Neuronal stem cell (in vitro differentiated cells): ENCODE results near the gene TMC4.

ENCODE experiments used
- DNase-seq: peaks from one replicate; pipeline ENCODE4 v3.0.0-alpha.2; 2013; ENCODE audit warnings: low spot score
- H2AFZ ChIP-seq: one replicate; pipeline ENCODE4 v1.6.1; 2013; ENCODE audit warnings: mild to moderate bottlenecking, low read length, inconsistent platforms
- H2AK5ac ChIP-seq: 2 replicates; pipeline ENCODE4 v1.6.1; 2013; ENCODE audit warnings: low read depth, mild to moderate bottlenecking, inconsistent platforms, low read length, moderate library complexity, mixed read lengths
- H2BK120ac ChIP-seq: 2 replicates; pipeline ENCODE4 v1.6.1; 2013; ENCODE audit warnings: low read depth, mild to moderate bottlenecking, inconsistent platforms, low read length, moderate library complexity, mixed read lengths
- H2BK12ac ChIP-seq: one replicate; pipeline ENCODE4 v1.6.1; 2013; ENCODE audit warnings: low read length, inconsistent platforms
- H2BK15ac ChIP-seq: 2 replicates; pipeline ENCODE4 v1.6.1; 2013; ENCODE audit warnings: mild to moderate bottlenecking, low read length, inconsistent platforms, mixed read lengths
- H2BK5ac ChIP-seq: one replicate; pipeline ENCODE4 v1.6.1; 2013; ENCODE audit warnings: inconsistent platforms, mild to moderate bottlenecking, low read length, moderate library complexity
- H3K14ac ChIP-seq: one replicate; pipeline ENCODE4 v1.6.1; 2013; ENCODE audit warnings: low read length, inconsistent platforms
- H3K18ac ChIP-seq: 2 replicates; pipeline ENCODE4 v1.6.1; 2013; ENCODE audit warnings: low read length, inconsistent platforms
- H3K23ac ChIP-seq: 2 replicates; pipeline ENCODE4 v1.6.1; 2013; ENCODE audit warnings: low read depth, mild to moderate bottlenecking, mixed read lengths, low read length, inconsistent platforms; ENCODE audit not compliant: poor library complexity
- H3K27ac ChIP-seq: replicated peaks from 3 replicates; pipeline ENCODE4 v1.5.1; 2013; ENCODE audit warnings: low read length, inconsistent platforms
- H3K27me3 ChIP-seq, 3 experiments: 2 replicates each; pipeline ENCODE4 v1.6.1; 2013; ENCODE audit warnings: low read length in 3 of 3, mild to moderate bottlenecking in 2 of 3, inconsistent platforms in 1 of 3, low read depth in 1 of 3, mixed read lengths in 1 of 3, moderate library complexity in 1 of 3; ENCODE audit not compliant: control insufficient read depth in 3 of 3, insufficient read depth in 3 of 3
- H3K36me3 ChIP-seq, 2 donors: replicated peaks in 1 of 2; 2 replicates each; pipeline ENCODE4 v1.6.1; 2013; ENCODE audit warnings: low read length in 2 of 2; ENCODE audit not compliant: control insufficient read depth in 2 of 2, insufficient read depth in 2 of 2
- H3K4ac ChIP-seq: 2 replicates; pipeline ENCODE4 v1.6.1; 2013; ENCODE audit warnings: inconsistent platforms, mild to moderate bottlenecking, low read length, moderate library complexity
- H3K4me1 ChIP-seq, 2 donors: 1 replicate in 1 of 2; 2 replicates in 1 of 2; pipeline ENCODE4 v1.6.1; 2013; ENCODE audit warnings: low read length in 2 of 2, low read depth in 1 of 2; ENCODE audit not compliant: control insufficient read depth in 2 of 2, insufficient read depth in 1 of 2
- H3K4me2 ChIP-seq: one replicate; pipeline ENCODE4 v1.6.1; 2013; ENCODE audit warnings: mild to moderate bottlenecking, low read length, inconsistent platforms; ENCODE audit not compliant: insufficient read depth, poor library complexity, severe bottlenecking
- H3K4me3 ChIP-seq, 2 donors: 2 replicates each; pipeline ENCODE4 v1.5.1; 2013; ENCODE audit warnings: low read length in 2 of 2, mild to moderate bottlenecking in 2 of 2, inconsistent platforms in 1 of 2, moderate library complexity in 1 of 2
- H3K79me1 ChIP-seq: one replicate; pipeline ENCODE4 v1.6.1; 2013; ENCODE audit warnings: low read depth, mild to moderate bottlenecking, inconsistent platforms, low read length, moderate library complexity
- H3K9ac ChIP-seq: one replicate; pipeline ENCODE4 v1.6.1; 2013; ENCODE audit warnings: mild to moderate bottlenecking, low read depth, low read length, inconsistent platforms; ENCODE audit not compliant: poor library complexity
- H3K9me3 ChIP-seq, 2 donors: replicated peaks in 1 of 2; 2 replicates each; pipeline versions ENCODE3 to v1.6.1; 2013; ENCODE audit warnings: low read length in 2 of 2, mild to moderate bottlenecking in 2 of 2, inconsistent platforms in 1 of 2, low read depth in 1 of 2, mixed read lengths in 1 of 2, moderate library complexity in 1 of 2; ENCODE audit not compliant: control insufficient read depth in 2 of 2, insufficient read depth in 1 of 2
- H4K8ac ChIP-seq: one replicate; pipeline ENCODE4 v1.6.1; 2013; ENCODE audit warnings: low read depth, mild to moderate bottlenecking, inconsistent platforms, low read length, moderate library complexity
- H4K91ac ChIP-seq: one replicate; pipeline ENCODE4 v1.6.1; 2013; ENCODE audit warnings: low read length, low read depth, mild to moderate bottlenecking, inconsistent platforms; ENCODE audit not compliant: poor library complexity
- WGBS, 2 donors: extraction: QIAGEN DNeasy Blood & Tissue Kit; methylation state at CpG; one replicate each; pipeline ENCODE4 v1.1.7; 2013; ENCODE audit warnings: missing lambda C conversion rate in 2 of 2, mixed read lengths in 1 of 2; ENCODE audit not compliant: insufficient read length in 2 of 2, insufficient replicate concordance in 1 of 2; ENCODE audit errors: extremely low coverage in 2 of 2; 5-methylcytosine and 5-hydroxymethylcytosine counted together

TMC4 gene

DNA sequence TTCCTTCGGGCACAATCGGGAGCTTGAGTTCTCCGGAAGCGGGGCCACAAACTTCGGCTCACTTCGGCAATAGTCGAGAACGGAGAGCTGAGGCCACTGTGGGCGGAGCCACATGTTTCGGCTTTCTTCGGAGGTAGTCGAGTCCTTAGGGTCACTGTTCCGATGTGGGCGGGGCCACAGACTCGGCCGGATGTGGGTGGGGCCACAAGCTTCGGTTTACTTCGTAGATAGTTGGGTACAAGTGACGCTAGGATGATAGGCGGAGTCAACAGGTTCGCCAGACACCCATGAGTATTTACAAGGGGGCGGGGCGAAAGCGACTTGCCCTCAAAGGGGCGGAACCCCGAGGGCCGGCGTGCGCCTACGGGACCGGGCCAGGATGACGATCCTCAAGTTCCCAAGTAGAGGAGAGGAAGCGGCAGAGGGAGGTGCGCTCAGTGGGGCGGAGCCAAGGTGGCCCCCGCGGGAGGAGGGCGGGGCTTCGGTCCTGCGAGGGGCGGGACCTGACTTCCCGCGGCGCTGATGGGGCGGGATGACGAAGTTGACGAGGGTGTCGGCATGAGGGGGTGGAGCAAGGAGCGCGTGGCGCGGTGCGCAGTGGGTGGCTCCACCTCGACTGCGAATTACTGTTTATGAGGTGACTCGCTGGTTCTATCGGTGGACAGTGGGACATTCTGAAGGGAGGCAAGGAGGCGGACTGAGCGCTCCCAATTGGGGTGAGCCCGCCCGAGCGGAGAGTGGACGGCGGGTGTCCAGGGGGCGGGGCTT lies 17.0 kb upstream of the TMC4 start:
- Histone ChIP-seq H3K27ac (peak overlapping the region; percentile 97), H3K36me3 (peaks cover 20 to 47% of the 10 kb centered on the region in 2 donors), H2BK5ac (peak overlapping the region; percentile 93), H3K18ac (peak overlapping the region; percentile 100), H3K4me2 (peak overlapping the region; percentile 91), H3K23ac (peak overlapping the region; percentile 85), H3K4ac (peak overlapping the region; percentile 84), H2BK120ac (peak overlapping the region; percentile 94), H2AK5ac (peak overlapping the region; percentile 63), H3K9ac (peak overlapping the region; percentile 99), H3K9me3 (no peaks in the 10 kb centered on the region), H3K14ac (no peak overlapping the region), H3K27me3 (no peaks in the 10 kb centered on the region), H2BK15ac (peak overlapping the region; percentile 97), H4K91ac (peak overlapping the region; percentile 85), H2AFZ (peak overlapping the region; percentile 94), H4K8ac (no peak overlapping the region), H3K4me1 (peaks cover 8% of the 10 kb centered on the region in 2 donors), H3K79me1 (peaks cover 15% of the 10 kb centered on the region), H3K4me3 (peak overlapping the region; percentile 77 to 79), H2BK12ac (no peak overlapping the region)
- DNase-seq = peak; percentile 100
- WGBS, 2 donors = no CpG with 5 or more reads among the region's 65 CpGs

DNA sequence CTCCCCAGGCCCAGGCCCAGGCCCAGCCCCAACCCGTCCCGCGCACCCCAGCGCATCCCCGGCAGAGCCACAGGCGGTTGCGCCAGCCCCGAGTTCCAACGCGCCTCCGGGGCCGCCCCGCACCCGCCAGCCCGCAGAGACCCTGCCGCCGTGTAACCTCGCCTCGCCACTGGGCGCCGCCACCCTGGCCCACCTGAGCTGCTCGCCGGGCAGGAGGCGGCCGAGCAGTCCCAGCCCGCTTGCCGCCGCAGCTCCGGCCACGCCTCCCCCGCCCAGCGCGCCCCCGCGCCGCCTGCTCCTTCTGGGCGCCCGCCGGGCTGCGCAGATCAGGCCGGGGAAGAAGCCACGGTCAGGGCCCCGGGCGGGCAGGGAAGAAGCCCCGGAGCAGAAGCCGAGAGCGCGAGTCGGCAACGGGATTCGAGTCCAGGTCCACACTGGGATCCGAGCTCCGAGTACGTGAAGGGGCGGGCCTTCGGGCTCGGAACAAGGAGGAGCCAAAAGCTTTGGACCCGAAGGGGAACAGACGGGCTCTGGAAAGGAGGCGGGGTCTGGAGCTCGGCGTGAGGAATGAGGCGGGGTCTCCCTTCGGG lies 16.3 kb upstream of the TMC4 start, which contains the start of gene MBOAT7:
TSS of gene MBOAT7 (minus strand) at position 436 of the 590 bp plus-strand sequence. CDS start 1,072 bp downstream, outside the sequence.
- Histone ChIP-seq H3K4me2 (peak within 1 kb of the TSS; percentile 91), H3K27me3 (no peaks in the 10 kb centered on the region), H3K36me3 (peaks cover 20 to 42% of the 10 kb centered on the region in 2 donors), H2BK5ac (peak within 1 kb of the TSS; percentile 97), H3K4me1 (peaks cover 8% of the 10 kb centered on the region in 2 donors), H3K18ac (peak within 1 kb of the TSS; percentile 100), H3K27ac (peak within 1 kb of the TSS; percentile 98), H3K23ac (peak within 1 kb of the TSS; percentile 95), H3K4me3 (peak within 1 kb of the TSS; percentile 77 to 96), H4K8ac (peak within 1 kb of the TSS; percentile 43), H3K9me3 (no peaks in the 10 kb centered on the region), H3K14ac (peak within 1 kb of the TSS; percentile 94), H3K9ac (peak within 1 kb of the TSS; percentile 99), H2BK12ac (peak within 1 kb of the TSS; percentile 58), H2AFZ (peak within 1 kb of the TSS; percentile 98), H2BK15ac (peak within 1 kb of the TSS; percentile 97), H2BK120ac (peak within 1 kb of the TSS; percentile 94), H3K79me1 (peaks cover 15% of the 10 kb centered on the region), H2AK5ac (peak within 1 kb of the TSS; percentile 63), H3K4ac (peak within 1 kb of the TSS; percentile 84), H4K91ac (peak within 1 kb of the TSS; percentile 85)
- WGBS, 2 donors = no CpG with 5 or more reads among the region's 64 CpGs
- DNase-seq = no peak

DNA sequence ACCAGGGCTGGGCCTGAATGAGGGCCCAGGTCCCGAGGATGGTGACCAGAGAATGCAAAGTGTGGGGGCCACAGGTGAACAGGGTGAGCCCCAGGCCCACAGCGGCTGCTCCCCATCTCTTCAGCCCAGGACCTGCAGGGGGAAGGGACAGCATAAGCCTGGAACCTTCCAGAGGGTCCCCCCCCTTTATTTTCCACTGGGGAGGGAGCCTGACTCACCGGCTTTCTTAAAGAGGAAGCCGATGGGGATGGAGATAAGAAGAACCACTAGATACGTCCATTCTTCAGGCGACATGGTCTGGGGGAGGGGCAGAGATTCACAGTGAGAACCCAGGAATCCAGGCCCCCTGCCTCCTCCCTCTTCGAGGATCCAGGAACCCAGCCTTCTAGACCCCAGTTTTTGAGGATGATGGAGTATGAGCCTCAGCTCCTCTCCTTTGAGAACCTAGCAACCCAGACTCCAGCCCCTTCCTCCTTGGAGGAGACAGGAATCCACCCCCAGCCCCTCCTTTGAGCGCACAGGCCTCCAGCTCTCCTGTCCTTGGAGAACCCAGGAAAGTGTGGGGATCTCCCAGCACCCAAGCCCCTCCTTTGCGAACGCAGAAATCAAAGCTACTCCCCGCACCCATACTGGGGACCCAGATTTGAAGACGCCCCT lies 15.4 kb upstream of the TMC4 start:
- WGBS, 2 donors = no CpG with 5 or more reads among the region's 12 CpGs
- H3K27ac ChIP-seq = no peak overlapping the region

More for the DNA sequence above, 15.4 kb upstream of the TMC4 start:
- H3K18ac ChIP-seq = peak overlapping the region; percentile 99
- H3K4me1 ChIP-seq = peaks cover 8% of the 10 kb centered on the region in 2 donors
- peak overlapping the region; percentile 97 for H2BK5ac ChIP-seq
- H3K27me3 ChIP-seq = no peaks in the 10 kb centered on the region
- H2BK12ac ChIP-seq = no peak overlapping the region
- no peak overlapping the region for H3K14ac ChIP-seq
- H2BK15ac ChIP-seq = peak overlapping the region; percentile 11
- H3K4me2 ChIP-seq = peak overlapping the region; percentile 83
- peak overlapping the region; percentile 79 for H3K9ac ChIP-seq
- H2AK5ac ChIP-seq = peak overlapping the region; percentile 90
- peaks cover 15% of the 10 kb centered on the region for H3K79me1 ChIP-seq
- H3K36me3 ChIP-seq = peaks cover 23 to 42% of the 10 kb centered on the region in 2 donors
- H3K23ac ChIP-seq = peak overlapping the region; percentile 18
- no peak for DNase-seq
- no peak overlapping the region for H2BK120ac ChIP-seq
- H3K9me3 ChIP-seq = no peaks in the 10 kb centered on the region
- H4K8ac ChIP-seq = no peak overlapping the region
- H4K91ac ChIP-seq = no peak overlapping the region
- H3K4me3 ChIP-seq = peak overlapping the region; percentile 77 to 96
- no peak overlapping the region for H3K4ac ChIP-seq
- H2AFZ ChIP-seq = peak overlapping the region; percentile 98
